Natural killer cell (primary cell): ENCODE data around the gene THSD7B. TPM values are rescaled to one million over a fixed set of nuclear protein-coding genes. Genes with fewer than 3 reads are reported as not detected.
A peak's percentile ranks its signal among the peaks of the same experiment; 100 is the strongest.

ENCODE experiments used
- ATAC-seq, 3 donors: fragments of 150-1000 bp in 2 of 3; fragments of 200-7000 bp in 1 of 3; cut with Tn5 transposase; 1 replicate in 1 of 3; 2 replicates in 2 of 3; pipeline ENCODE4 v1.10.0; 2021; ENCODE audit warnings: mild to moderate bottlenecking in 2 of 3, moderate library complexity in 2 of 3
- DNase-seq, 2 donors: peaks; one replicate each; pipeline versions ENCODE4 v3.0.0 to v3.0.0-alpha.2; 2013 to 2021; ENCODE audit warnings: mixed read lengths in 1 of 2
- H3K27ac ChIP-seq: one replicate; pipeline ENCODE4 v1.5.1; 2013; ENCODE audit warnings: mild to moderate bottlenecking, low read length
- H3K27me3 ChIP-seq: one replicate; pipeline ENCODE4 v1.6.1; 2013; ENCODE audit warnings: low read length; ENCODE audit not compliant: control insufficient read depth, insufficient read depth
- H3K36me3 ChIP-seq: one replicate; pipeline ENCODE4 v1.6.1; 2013; ENCODE audit warnings: low read length; ENCODE audit not compliant: control insufficient read depth, insufficient read depth
- H3K4me1 ChIP-seq: one replicate; pipeline ENCODE4 v1.6.1; 2013; ENCODE audit warnings: low read length; ENCODE audit not compliant: control insufficient read depth, insufficient read depth
- H3K4me3 ChIP-seq: one replicate; pipeline ENCODE4 v1.5.1; 2013; ENCODE audit warnings: low read length
- H3K9me3 ChIP-seq: one replicate; pipeline ENCODE4 v1.6.1; 2013; ENCODE audit warnings: low read length; ENCODE audit not compliant: control insufficient read depth, insufficient read depth
- H3K27ac Mint-ChIP-seq, 2 donors: one replicate each; pipeline ENCODE4 v1.8.0; 2022; ENCODE audit warnings: mild to moderate bottlenecking in 2 of 2, mixed read lengths in 2 of 2, moderate library complexity in 1 of 2
- H3K27me3 Mint-ChIP-seq, 2 donors: one replicate each; pipeline ENCODE4 v1.8.0; 2022; ENCODE audit warnings: low read depth in 2 of 2, mixed read lengths in 2 of 2
- H3K36me3 Mint-ChIP-seq: one replicate; pipeline ENCODE4 v1.8.0; 2022; ENCODE audit warnings: mixed read lengths
- H3K4me1 Mint-ChIP-seq, 2 donors: one replicate each; pipeline ENCODE4 v1.8.0; 2022; ENCODE audit warnings: mixed read lengths in 2 of 2
- H3K4me3 Mint-ChIP-seq: one replicate; pipeline ENCODE4 v1.8.0; 2022; ENCODE audit warnings: mild to moderate bottlenecking, moderate library complexity, mixed read lengths
- H3K9me3 Mint-ChIP-seq, 2 donors: one replicate each; pipeline ENCODE4 v1.8.0; 2022; ENCODE audit warnings: mixed read lengths in 2 of 2
- CTCF ChIP-seq: fragments of 200-600 bp; IDR thresholded peaks from one replicate; pipeline ENCODE4 v1.8.0; 2022; ENCODE audit warnings: antibody characterized with exemption
- WGBS: methylation state at CpG from one replicate; pipeline ENCODE4 v1.1.7; 2013; ENCODE audit warnings: missing lambda C conversion rate; ENCODE audit not compliant: insufficient coverage; 5-methylcytosine and 5-hydroxymethylcytosine counted together
- intact Hi-C: fragments of 100-400 bp; cut with micrococcal nuclease; formaldehyde crosslinking; loops from one replicate; pipeline ENCODE4 v1.14.2; 2022
- total RNA-seq, 4 donors: library from RNA; stranded (reverse); fragments of 120-200 nt in 1 of 4; gene quantifications; one replicate each; pipeline versions ENCODE4 v1.2.3 to v1.2.4, GENCODE V29; 2013 to 2022

The THSD7B gene
- total RNA-seq, 3 donors from 2014 or later (not counting 1 experiment from before 2014, with no cell fraction given) = not detected

- Histone ChIP-seq H3K27me3 (no peaks in the 10 kb centered on the region), H3K36me3 (no peaks in the 10 kb centered on the region), H3K4me1 (no peaks in the 10 kb centered on the region), H3K4me3 (no peak overlapping the region), H3K27ac (no peak overlapping the region), H3K9me3 (no peaks in the 10 kb centered on the region)
- Mint-ChIP-seq H3K4me1 (no peaks in the 10 kb centered on the region), H3K27me3 (no peaks in the 10 kb centered on the region), H3K9me3 (peaks cover 4 to 11% of the 10 kb centered on the region in 2 donors), H3K27ac (no peak overlapping the region), H3K36me3 (no peaks in the 10 kb centered on the region), H3K4me3 (no peak overlapping the region)
- DNase-seq (no peak), ATAC-seq (no peak)
- WGBS = no CpG with 5 or more reads among the region's 2 CpGs
- intact Hi-C loops = no loop called here
- no peak for TF ChIP-seq CTCF
Observed at GRCh38 chr2:137454886-137455285, 689.5 kb downstream of the THSD7B start.

GRCh38 chr2:137467246-137467862 lies 702.0 kb downstream of the THSD7B start:
- WGBS = 40% methylated on average over 2 of the region's 3 CpGs
- TF ChIP-seq CTCF = no peak

GRCh38 chr2:137493261-137493660 lies 727.9 kb downstream of the THSD7B start:
- Histone ChIP-seq H3K27ac (no peak overlapping the region), H3K4me3 (no peak overlapping the region), H3K36me3 (no peaks in the 10 kb centered on the region), H3K4me1 (no peaks in the 10 kb centered on the region), H3K27me3 (no peaks in the 10 kb centered on the region), H3K9me3 (no peaks in the 10 kb centered on the region)
- ATAC-seq = no peak
- TF ChIP-seq CTCF = no peak
- WGBS = 89% methylated on average over 4 of the region's 5 CpGs
- no peak overlapping the region for H3K27ac Mint-ChIP-seq
- intact Hi-C loops = no loop called here
- H3K4me1 Mint-ChIP-seq = no peaks in the 10 kb centered on the region
- DNase-seq = no peak
- no peak overlapping the region for H3K4me3 Mint-ChIP-seq
- no peaks in the 10 kb centered on the region for H3K27me3 Mint-ChIP-seq
- H3K36me3 Mint-ChIP-seq = no peaks in the 10 kb centered on the region
- H3K9me3 Mint-ChIP-seq = peaks cover 6 to 7% of the 10 kb centered on the region in 2 donors

More at GRCh38 chr2:137467246-137467862, 702.0 kb downstream of the THSD7B start:
- Mint-ChIP-seq H3K4me3 (no peak overlapping the region), H3K36me3 (no peaks in the 10 kb centered on the region), H3K27me3 (no peaks in the 10 kb centered on the region), H3K9me3 (peaks cover 2 to 7% of the 10 kb centered on the region in 2 donors), H3K27ac (no peak overlapping the region), H3K4me1 (no peaks in the 10 kb centered on the region)
- Histone ChIP-seq H3K9me3 (no peaks in the 10 kb centered on the region), H3K4me1 (no peaks in the 10 kb centered on the region), H3K4me3 (no peak overlapping the region), H3K36me3 (no peaks in the 10 kb centered on the region), H3K27ac (no peak overlapping the region), H3K27me3 (no peaks in the 10 kb centered on the region)
- peak in 1 of 2 donors; percentile 1 for DNase-seq
- intact Hi-C loops = no loop called here
- ATAC-seq = no peak

GRCh38 chr2:137500599-137500998 lies 735.3 kb downstream of the THSD7B start:
- 85% methylated on average over 2 of the region's 3 CpGs for WGBS
- Mint-ChIP-seq H3K4me1 (no peaks in the 10 kb centered on the region), H3K27ac (no peak overlapping the region), H3K27me3 (no peaks in the 10 kb centered on the region), H3K9me3 (peaks cover 6 to 14% of the 10 kb centered on the region in 2 donors), H3K4me3 (no peak overlapping the region), H3K36me3 (no peaks in the 10 kb centered on the region)
- H3K4me1 ChIP-seq = no peaks in the 10 kb centered on the region
- H3K27me3 ChIP-seq = no peaks in the 10 kb centered on the region
- H3K4me3 ChIP-seq = no peak overlapping the region
- no peak for DNase-seq
- H3K27ac ChIP-seq = no peak overlapping the region
- TF ChIP-seq CTCF = no peak
- no peak for ATAC-seq
- no peaks in the 10 kb centered on the region for H3K36me3 ChIP-seq
- intact Hi-C loops = no loop called here
- H3K9me3 ChIP-seq = peaks cover 3% of the 10 kb centered on the region
